HL-60 (cell line): ENCODE measurements around the gene TAS2R41.
"Not testable (repeated sequence)": the region's sequence is repeated elsewhere in the genome, so short reads cannot be mapped to it uniquely, and the experiment has no call there.

Experiments
- DNase-seq, 2 experiments: peaks; one replicate each; pipeline ENCODE4 v3.0.0-alpha.2; 2010 to 2020; ENCODE audit warnings: low read depth in 1 of 2, low spot score in 1 of 2
- H3K27ac ChIP-seq: fragments of 250-450 bp; sonication (Bioruptor Pico); replicated peaks from 2 replicates; pipeline ENCODE4 v1.5.1; 2020; ENCODE audit warnings: mild to moderate bottlenecking, moderate library complexity
- H3K27me3 ChIP-seq: fragments of 250-450 bp; sonication (Bioruptor Pico); 2 replicates; pipeline ENCODE4 v1.5.1; 2021; ENCODE audit warnings: mild to moderate bottlenecking, moderate library complexity; ENCODE audit not compliant: insufficient read depth, poor library complexity, severe bottlenecking
- H3K4me3 ChIP-seq: replicated peaks from 2 replicates; pipeline ENCODE4 v1.5.1; 2011; ENCODE audit warnings: mild to moderate bottlenecking, control low read depth, low read length; ENCODE audit not compliant: insufficient read depth
- GABPA ChIP-seq: IDR thresholded peaks from 2 replicates; pipeline ENCODE4 v1.6.1; 2012; ENCODE audit warnings: low read depth
- POLR2AphosphoS5 ChIP-seq: IDR thresholded peaks from 2 replicates; pipeline ENCODE4 v1.6.1; 2012; ENCODE audit warnings: low read depth
- SPI1 ChIP-seq: IDR thresholded peaks from 2 replicates; pipeline ENCODE4 v1.6.1; 2012; ENCODE audit warnings: low read depth, mild to moderate bottlenecking, borderline replicate concordance
- TF ChIP-seq, protein P1 (sequence below): IDR thresholded peaks from 2 replicates; pipeline ENCODE4 v1.6.1; 2012; ENCODE audit warnings: low read depth; ENCODE audit not compliant: insufficient replicate concordance
- TF ChIP-seq, protein P2 (sequence below): IDR thresholded peaks from one replicate; pipeline ENCODE4 v1.5.1; 2011; ENCODE audit warnings: low read length, control low read depth, inconsistent platforms; ENCODE audit not compliant: insufficient read depth

The TAS2R41 gene

DNA sequence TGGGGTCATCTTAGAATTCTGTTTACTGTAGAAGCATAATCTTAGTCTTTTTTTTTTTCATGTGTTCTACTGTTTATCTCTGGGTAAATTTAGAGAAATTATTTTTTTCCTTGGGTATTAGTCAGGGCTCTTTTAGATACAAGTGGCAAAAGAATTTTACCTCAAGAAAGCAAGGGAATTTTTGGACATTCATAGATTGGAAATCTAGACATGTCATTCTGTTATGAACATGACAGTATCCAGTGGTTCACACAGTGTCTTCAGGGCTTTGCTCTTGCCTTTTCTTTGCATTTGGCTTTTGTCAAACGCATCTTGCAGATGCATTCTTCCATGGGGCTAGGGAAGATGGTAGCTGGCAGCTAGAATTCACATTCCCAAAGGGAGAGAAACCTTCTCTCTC is 13.7 kb upstream of the TAS2R41 start:
- DNase-seq: no peak
- H3K4me3 ChIP-seq: no peak overlapping the region
- no peak overlapping the region for H3K27ac ChIP-seq
- TF ChIP-seq GABPA: no peak
- TF ChIP-seq SPI1: no peak
- TF ChIP-seq, protein P1, sequence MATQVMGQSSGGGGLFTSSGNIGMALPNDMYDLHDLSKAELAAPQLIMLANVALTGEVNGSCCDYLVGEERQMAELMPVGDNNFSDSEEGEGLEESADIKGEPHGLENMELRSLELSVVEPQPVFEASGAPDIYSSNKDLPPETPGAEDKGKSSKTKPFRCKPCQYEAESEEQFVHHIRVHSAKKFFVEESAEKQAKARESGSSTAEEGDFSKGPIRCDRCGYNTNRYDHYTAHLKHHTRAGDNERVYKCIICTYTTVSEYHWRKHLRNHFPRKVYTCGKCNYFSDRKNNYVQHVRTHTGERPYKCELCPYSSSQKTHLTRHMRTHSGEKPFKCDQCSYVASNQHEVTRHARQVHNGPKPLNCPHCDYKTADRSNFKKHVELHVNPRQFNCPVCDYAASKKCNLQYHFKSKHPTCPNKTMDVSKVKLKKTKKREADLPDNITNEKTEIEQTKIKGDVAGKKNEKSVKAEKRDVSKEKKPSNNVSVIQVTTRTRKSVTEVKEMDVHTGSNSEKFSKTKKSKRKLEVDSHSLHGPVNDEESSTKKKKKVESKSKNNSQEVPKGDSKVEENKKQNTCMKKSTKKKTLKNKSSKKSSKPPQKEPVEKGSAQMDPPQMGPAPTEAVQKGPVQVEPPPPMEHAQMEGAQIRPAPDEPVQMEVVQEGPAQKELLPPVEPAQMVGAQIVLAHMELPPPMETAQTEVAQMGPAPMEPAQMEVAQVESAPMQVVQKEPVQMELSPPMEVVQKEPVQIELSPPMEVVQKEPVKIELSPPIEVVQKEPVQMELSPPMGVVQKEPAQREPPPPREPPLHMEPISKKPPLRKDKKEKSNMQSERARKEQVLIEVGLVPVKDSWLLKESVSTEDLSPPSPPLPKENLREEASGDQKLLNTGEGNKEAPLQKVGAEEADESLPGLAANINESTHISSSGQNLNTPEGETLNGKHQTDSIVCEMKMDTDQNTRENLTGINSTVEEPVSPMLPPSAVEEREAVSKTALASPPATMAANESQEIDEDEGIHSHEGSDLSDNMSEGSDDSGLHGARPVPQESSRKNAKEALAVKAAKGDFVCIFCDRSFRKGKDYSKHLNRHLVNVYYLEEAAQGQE: no peak
- TF ChIP-seq POLR2AphosphoS5: no peak
- TF ChIP-seq, protein P2, sequence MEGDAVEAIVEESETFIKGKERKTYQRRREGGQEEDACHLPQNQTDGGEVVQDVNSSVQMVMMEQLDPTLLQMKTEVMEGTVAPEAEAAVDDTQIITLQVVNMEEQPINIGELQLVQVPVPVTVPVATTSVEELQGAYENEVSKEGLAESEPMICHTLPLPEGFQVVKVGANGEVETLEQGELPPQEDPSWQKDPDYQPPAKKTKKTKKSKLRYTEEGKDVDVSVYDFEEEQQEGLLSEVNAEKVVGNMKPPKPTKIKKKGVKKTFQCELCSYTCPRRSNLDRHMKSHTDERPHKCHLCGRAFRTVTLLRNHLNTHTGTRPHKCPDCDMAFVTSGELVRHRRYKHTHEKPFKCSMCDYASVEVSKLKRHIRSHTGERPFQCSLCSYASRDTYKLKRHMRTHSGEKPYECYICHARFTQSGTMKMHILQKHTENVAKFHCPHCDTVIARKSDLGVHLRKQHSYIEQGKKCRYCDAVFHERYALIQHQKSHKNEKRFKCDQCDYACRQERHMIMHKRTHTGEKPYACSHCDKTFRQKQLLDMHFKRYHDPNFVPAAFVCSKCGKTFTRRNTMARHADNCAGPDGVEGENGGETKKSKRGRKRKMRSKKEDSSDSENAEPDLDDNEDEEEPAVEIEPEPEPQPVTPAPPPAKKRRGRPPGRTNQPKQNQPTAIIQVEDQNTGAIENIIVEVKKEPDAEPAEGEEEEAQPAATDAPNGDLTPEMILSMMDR: no peak
- H3K27me3 ChIP-seq: peaks cover 2% of the 10 kb centered on the region

DNA sequence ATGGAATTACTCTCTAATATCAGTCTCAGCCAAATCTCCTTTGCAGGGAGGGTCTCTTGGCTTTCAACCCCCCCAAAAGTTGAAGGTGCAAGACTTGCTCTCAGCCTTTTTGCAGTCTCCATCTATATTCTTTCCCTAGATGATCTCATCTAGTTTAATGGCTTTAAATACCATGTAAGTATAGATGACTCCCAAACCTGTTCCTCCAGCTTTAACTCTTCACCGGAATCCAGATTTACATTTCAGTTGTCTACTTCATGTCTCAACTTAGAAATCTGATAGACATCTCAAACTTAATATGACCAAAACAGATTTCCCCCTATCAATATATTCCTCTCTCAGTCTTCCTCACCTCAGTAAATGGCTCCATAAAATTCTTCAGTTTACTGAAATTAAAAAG is 9.9 kb upstream of the TAS2R41 start:
- Histone ChIP-seq H3K27me3 (peaks cover 2% of the 10 kb centered on the region), H3K27ac (no peak overlapping the region), H3K4me3 (no peak overlapping the region)
- no peak for DNase-seq
- TF ChIP-seq POLR2AphosphoS5 (no peak), GABPA (no peak), SPI1 (no peak)
- TF ChIP-seq, protein P2: no peak
- TF ChIP-seq, protein P1: no peak

DNA sequence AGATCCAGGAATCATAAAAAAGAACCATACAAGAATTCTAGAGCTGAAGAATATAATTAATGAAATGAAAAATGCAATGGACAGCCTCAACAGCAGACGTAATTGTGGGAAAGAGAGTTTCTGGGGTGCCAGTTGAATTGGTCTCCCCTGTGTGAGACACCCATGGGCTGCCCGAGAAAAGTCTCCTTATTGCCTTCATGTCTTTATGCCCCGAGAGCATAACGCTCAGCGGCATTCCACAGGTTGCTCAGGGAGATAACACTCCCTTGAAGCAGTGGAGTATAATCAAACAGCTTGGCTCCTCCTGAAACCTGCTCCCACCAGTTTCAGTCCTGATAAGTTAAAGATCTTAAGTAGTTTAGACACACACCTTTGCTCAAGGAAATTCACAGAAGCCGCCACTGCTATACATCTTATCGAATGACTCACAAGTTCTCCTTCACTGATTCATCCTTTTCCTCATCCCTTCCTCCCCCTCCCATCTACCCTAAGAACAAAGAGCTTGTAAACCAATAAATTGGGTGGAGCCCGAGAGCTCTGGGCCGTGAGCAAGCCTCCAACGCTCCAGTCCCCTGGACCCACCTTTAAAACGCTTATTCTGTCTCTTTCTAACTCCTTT is 5.5 kb upstream of the TAS2R41 start:
- not testable (repeated sequence) for H3K27ac ChIP-seq, DNase-seq, H3K27me3 ChIP-seq, H3K4me3 ChIP-seq

DNA sequence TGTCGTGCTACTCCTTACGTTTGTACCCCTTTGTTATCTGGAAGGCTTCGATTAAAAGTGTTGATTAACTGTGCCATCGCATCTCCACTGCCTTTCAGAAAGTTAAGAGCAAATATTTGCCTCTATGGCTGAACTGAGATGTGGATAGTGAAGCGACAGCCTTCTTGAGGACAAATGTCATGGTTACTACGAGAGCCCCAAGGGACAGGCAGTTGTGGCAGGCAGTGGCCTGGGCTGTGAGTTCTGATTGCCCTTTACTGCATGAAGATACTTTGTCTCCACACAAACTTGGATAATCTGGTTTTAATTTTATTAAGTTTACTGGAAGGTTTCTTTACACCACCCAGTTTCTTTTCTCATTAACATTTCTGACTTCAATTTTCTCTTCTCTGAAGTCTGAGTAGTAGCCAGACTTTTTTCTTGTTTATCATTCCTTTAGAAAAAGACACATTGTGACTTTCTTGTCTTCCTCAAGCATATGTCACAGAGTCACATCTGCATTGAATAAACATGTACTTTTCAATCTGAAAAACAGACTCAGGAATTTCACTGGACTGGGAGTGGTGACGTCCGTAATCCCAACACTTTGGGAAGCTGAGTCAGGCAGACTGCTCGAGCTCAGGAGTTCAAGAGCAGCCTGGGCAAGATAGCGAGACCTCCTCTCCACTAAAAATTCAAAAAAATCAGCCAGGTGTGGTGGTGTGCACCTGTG is 1.5 kb downstream of the TAS2R41 start:
- no peak for DNase-seq
- H3K4me3 ChIP-seq: no peak overlapping the region
- no peak for TF ChIP-seq POLR2AphosphoS5
- TF ChIP-seq SPI1: no peak
- TF ChIP-seq GABPA: no peak
- TF ChIP-seq, protein P2: no peak
- TF ChIP-seq, protein P1: no peak

More for the DNA sequence above, 1.5 kb downstream of the TAS2R41 start:
- no peaks in the 10 kb centered on the region for H3K27me3 ChIP-seq
- H3K27ac ChIP-seq: no peak overlapping the region
